CD4-positive, alpha-beta T cell treated with Interleukin-6 for 4 hours (primary cell): ENCODE results near the gene SPC25.
"Not testable (repeated sequence)": the region's sequence is repeated elsewhere in the genome, so short reads cannot be mapped to it uniquely, and the experiment has no call there.

Experiments
- DNase-seq: peaks from one replicate; pipeline ENCODE4 v3.0.0-alpha.2; 2020; ENCODE audit warnings: mixed read lengths

SPC25 gene

DNA sequence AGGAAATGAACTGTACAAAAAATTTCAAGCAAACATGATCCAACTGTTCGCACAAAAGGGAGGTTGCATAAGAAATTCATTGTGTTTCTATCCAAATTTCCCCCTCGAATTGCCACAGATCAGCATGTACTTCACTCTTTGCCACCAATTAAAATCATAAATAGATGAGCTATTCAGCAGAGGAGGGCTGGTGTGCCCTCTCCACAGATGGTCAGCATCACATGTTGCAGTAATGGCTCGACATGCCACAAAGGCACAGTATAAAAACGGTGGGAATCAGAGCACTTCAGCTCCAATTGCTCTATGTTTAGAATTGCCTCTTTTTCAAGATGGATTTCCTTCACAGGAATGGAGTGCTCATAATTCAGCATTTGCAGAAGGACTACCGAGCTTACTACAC, 10.8 kb upstream of the SPC25 start, which contains the start of gene G6PC2:
Gene G6PC2, plus strand, starts transcription at position 289 of the 400 bp plus-strand sequence. Its CDS starts 41 bp downstream, at position 330.
- DNase-seq, result no peak

DNA sequence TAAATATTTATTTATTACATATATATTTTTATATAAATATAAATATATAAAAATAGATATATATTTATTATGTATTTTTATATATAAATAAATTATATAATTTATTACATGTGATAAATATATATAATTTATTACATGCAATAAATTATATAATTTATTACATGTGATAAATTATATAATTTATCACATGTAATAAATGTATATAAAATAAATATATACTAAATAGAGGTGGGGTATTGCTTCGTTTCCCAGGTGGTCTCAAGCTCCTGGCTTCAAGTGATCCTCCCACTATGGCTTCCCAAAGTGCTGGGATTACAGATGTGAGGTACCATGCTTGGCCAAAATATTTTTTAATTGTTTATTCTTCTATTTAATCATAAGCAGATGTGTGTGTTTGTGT, 7.2 kb upstream of the SPC25 start:
- DNase-seq, result no peak

- DNase-seq, result no peak
Observed at GRCh38 chr2:168896783-168897182, 6.6 kb upstream of the SPC25 start.

- no peak for DNase-seq
Observed at GRCh38 chr2:168895771-168896170, 5.5 kb upstream of the SPC25 start.

DNA sequence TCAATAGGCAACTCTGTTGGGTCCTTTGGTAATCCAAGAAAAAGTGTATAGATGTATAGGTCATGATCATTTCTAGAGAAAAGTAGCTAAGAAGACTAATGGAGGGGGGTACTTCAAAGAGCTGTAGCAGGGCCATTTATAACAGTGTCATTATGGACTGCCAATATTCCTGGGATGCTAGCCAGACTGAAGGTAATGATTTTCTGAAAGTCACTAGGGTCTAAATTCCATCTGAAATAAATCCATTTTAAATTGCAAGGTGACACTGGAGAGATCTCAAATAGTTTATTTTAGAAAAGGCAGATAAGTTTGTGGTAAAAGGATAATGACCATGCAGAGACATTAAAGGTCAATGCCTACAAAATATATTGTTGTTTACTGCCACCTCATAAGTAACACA, 4.5 kb upstream of the SPC25 start:
- no peak for DNase-seq

DNA sequence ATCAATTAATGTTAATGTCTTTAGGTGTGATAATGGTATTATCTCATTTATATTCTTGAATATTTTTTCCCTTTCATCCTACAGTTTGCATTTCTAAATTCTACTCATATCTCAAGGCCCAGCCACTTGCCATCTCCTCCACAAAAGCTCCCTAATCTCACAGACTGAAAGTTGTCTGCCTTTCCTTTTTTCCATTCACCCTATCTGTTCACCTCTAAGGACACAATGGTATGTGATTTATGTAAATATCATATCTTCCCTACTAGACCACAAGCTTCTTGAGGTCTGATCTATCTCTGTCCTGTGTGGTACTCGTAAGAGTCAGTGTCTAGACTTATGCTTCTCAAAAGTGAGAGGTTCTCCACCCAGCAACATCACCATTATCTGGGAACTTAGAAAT, 3.9 kb upstream of the SPC25 start:
- DNase-seq, result no peak

GRCh38 chr2:168892327-168892726, 2.1 kb upstream of the SPC25 start:
- no peak for DNase-seq

DNA sequence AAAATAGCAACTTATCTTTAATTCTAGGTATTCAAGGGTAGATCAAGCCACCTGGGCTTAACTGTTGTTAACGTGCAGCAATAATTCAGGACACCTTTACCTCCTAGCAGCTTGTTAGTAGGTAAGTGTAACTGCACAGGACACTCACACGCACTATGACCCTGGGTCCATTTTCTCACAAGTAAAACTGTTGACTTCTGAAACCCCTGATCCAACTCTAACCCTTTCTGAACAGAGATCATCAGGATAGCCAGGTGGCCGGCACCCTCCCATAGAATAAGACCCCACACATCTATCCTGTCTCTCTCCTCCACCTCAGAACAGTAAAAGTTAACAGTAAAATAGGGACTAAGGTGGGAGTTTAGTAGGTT, 610 bp downstream of the SPC25 start:
- DNase-seq, result no peak

- DNase-seq, result no peak
Observed at GRCh38 chr2:168884975-168885374, 5.3 kb downstream of the SPC25 start.

DNA sequence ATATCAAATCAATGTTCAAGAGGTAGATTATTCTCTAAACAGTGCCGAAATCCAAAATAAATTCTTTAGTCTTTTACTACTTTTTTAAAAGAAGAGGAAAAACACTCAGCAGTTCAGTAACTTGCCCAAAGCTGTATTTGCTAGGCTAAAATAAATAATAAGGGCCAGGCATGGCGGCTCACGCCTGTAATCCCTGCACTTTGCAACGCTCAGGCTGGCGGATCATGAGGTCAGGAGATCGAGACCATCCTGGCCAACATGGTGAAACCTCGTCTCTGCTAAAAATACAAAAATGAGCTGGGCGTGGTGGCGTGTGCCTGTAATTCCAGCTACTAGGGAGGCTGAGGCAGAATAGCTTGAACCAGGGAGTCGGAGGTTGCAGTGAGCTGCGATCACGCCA, 8.1 kb downstream of the SPC25 start:
- DNase-seq, result not testable (repeated sequence)

DNA sequence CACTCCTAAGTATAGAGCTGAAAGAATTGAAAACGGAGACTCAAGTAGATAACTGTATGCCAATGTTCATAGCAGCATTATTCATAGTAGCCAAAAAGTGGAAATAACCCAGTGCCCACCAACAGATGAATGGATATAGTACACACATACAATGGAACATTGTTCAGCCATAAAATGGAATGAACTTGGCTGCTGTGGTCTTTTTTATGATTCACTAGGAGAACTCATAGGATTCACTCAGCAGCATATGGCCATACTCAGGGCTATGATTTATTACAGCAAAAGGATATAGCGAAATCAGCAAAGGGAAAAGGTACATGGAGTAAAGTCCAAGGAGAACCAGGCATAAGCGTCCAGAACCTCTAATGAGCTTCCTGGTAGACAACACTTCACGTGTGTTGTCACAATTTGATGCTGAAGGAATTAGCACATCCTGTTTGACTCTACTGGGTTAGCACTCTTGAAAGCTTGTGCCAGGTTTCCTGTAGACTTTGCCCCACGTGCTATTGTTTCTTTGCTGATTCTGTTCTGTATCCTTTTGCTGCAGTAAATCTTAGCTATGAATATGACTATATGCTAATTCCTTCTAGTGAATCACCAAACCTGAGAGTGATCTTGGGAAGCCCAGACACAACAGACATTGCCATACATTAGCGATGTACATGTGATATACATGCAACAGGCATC, 15.7 kb downstream of the SPC25 start:
- DNase-seq, result no peak

GRCh38 chr2:168870824-168871223, 19.4 kb downstream of the SPC25 start:
- not testable (repeated sequence) for DNase-seq

- not testable (repeated sequence) for DNase-seq
Observed at GRCh38 chr2:168870369-168870768, 19.9 kb downstream of the SPC25 start.

DNA sequence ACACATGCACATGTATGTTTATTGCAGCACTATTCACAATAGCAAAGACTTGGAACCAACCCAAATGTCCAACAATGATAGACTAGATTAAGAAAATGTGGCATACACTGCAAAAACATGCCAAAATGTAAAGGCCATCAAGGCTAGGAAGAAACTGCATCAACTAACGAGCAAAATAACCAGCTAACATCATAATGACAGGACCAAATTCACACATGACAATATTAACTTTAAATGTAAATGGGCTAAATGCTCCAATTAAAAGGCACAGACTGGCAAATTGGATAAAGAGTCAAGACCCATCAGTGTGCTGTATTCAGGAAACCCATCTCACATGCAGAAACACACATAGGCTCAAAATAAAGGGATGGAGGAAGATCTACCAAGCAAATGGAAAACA, 23.1 kb downstream of the SPC25 start:
- DNase-seq, result not testable (repeated sequence)

DNA sequence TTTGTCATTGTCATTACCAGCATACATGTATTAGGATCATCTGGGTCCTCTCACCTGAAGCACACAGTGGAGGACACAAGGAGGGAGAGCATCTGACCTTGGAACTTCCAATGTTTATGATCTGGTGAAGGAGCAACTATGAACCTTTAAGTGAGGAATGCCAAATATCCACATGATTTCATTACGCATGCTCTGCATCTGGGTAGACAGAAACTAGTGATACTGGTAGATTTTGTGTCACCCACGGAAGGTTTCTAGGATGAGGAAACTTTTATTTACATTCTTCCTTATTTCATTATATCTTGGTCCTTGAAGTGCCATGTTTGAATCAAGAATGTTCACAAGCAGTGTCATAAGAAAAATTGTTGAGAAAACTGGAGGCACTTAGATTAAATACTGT, 32.1 kb downstream of the SPC25 start:
- DNase-seq, result no peak

GRCh38 chr2:168855601-168856000, 34.6 kb downstream of the SPC25 start:
- no peak for DNase-seq

DNA sequence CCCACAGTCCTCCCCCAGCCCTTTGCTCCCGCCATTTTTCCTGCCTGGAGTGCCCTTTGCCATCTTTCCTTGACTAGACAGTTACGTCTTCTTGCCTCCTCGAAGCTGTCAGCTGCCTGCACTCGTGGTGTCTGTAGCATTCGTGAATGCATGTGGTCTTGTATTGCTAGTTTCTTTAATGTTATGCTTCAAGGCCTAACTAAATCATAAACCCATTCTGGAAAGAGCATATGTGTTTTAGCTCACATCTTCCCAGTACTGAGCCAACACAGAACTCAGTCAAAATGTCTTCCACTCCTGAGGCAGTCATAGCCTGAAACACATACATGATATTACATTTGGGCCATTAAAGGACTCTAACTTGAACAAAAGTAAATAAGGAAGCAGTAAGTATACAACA, 35.6 kb downstream of the SPC25 start:
- no peak for DNase-seq

DNA sequence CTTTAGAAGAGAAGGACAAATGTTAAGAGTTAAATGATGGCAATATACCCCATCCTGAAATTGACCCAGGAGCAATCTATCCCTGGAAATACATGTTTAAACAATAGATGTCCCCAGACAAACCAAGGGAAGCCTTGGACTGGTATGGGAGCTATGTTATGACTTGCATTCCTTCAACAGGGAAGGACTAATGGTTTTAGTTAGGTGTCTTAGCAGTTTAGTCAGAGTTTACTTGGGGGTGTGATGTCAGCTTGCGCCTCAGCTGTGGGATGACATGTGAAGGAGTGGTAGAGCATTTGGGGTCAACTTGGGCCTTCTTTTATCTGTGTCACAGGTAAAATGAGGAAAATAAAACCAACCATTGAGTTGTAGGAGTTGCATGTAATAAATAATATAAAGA, 36.8 kb downstream of the SPC25 start:
- no peak for DNase-seq

DNA sequence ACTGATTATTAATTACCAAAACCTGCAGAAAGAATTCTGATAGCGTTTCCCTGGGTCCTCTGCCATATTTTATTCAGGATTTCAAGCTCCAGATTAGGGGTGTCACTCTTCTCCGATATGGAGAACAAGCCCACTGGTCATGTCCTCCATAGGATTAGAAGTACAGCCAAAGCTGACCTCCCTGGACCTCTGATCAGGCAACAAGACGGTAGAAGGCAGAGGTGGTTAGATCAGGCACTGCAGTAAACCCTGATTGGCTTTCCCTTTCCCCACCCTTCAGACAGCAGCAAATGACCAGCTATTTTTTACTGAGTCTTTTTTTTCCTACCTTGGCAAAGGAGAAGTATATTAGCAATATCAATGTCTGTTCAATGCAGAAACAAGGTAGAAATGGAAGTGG, 37.7 kb downstream of the SPC25 start:
- DNase-seq, result no peak

GRCh38 chr2:168851674-168852320, 38.4 kb downstream of the SPC25 start:
- DNase-seq, result no peak

DNA sequence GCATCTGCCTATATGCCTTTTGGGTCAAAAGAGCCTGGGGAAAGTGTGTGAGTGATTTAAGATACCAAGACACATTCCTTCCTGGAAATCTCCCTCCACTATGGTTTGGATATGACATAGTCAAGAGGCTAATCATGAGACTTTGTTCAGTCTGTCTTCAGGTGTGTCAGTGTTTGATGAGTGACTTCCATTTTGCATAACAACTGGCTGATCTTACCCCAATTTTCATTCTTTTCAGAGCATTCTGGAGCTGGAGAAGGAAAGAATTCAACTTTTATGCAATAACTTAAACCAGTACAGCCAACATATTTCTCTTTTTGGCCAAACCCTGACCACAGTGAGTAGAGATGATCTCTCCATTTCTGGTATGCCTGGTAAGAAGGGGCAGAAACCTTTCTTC, 39.4 kb downstream of the SPC25 start:
- DNase-seq, result no peak

- no peak for DNase-seq
Observed at GRCh38 chr2:168849610-168850009, 40.6 kb downstream of the SPC25 start.

DNA sequence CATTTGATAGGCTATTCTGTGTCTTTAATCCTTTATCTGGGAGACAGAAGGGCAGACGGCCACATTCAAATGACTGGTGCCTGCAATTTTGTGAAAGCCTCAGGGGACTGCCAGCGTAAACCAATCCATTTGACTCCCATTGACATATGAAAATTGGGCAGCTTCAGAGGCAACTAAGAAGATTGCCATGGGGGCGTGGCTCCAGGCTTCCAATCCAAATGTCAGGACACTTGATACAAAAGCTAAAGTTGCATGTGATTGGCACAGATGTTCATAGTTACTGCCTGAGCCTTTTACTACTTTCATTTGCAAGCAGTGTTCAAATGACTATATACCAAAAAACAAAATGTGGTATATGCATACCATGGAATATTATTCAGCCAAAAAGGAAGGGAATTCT, 42.0 kb downstream of the SPC25 start:
- DNase-seq, result no peak

GRCh38 chr2:168843253-168843652, 47.0 kb downstream of the SPC25 start:
- DNase-seq, result no peak

DNA sequence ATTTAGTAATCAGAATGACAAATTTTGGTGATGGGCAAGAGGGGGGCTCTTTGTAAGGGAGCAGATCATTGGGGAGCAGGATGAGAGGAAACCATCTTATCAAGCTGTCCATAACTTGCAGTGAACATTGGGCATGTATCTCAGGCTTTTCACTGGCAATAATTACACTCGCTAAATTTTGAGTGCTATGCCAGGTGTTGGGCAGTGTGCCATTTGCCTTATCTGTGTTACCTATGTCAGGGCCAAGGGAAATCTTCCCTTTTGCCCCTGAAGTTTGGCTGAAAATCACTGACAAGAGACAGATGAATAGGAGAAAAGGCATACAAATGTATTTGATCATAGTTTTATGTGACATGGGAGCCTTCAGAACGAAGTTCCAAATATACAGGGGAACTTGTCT, 48.8 kb downstream of the SPC25 start:
- DNase-seq, result no peak
